NCI-H2227 treated with DMSO at 0.1 percent for 48 hours (cell line): ENCODE data around the gene SNRPD1.
A peak's percentile ranks its signal among the peaks of the same experiment; 100 is the strongest.
"Not testable (repeated sequence)": the region's sequence is repeated elsewhere in the genome, so short reads cannot be mapped to it uniquely, and the experiment has no call there.

Experiments
- DNase-seq: peaks from one replicate; lab custom pipeline; 2025; lab: John Stamatoyannopoulos, UW

Gene SNRPD1

DNA sequence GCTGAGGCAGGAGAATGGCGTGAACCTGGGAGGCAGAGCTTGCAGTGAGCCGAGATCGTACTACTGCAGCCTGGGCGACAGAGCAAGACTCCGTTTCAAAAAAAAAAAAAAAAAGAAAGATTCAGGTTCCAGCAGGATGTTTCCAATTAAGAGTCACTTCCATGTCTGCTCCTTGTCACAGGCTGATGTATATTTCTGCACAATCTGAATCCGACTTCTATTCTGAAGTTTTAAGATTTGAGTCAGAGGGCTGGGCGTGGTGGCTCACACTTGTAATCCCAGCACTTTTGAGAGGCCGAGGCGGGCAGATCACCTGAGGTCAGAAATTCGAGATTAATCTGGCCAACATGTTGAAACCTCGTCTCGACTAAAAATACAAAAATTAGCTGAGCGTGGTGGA is 24.7 kb downstream of the SNRPD1 start:
- no peak for DNase-seq

DNA sequence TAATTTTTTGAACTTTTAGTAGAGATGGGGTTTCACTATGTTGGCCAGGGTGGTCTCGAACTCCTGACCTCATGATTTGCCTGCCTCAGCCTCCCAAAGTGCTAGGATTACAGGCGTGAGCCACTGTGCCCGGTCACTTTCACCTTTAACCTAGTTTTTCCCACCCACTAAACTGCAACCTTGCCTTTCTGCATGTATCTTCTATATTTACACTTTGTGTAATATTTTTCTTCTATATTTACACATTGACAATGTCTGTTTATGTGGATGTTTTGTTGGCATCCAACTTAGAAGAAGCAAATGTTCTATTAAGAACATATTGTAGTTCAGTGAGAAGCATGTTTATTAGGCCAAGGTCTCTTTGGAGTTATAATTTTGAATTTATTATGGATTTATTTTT is 26.7 kb downstream of the SNRPD1 start:
- no peak for DNase-seq

DNA sequence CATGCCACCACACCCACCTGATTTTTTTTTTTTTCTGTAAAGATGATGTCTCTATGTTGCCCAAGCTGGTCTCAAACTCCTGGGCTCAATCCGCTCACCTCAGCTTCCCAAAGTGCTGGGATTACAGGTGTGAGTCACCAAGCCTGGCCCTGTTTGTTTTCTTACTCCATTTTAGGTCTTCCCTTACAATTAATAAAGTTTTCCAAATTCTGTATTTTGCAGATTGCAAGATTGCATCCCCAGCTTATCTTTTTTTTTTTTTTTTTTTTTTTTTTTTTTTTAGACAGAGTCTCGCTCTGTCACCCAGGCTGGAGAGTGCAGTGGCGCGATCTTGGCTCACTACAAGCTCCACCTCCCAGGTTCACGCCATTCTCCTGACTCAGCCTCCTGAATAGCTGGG is 28.3 kb downstream of the SNRPD1 start:
- DNase-seq, result not testable (repeated sequence)

DNA sequence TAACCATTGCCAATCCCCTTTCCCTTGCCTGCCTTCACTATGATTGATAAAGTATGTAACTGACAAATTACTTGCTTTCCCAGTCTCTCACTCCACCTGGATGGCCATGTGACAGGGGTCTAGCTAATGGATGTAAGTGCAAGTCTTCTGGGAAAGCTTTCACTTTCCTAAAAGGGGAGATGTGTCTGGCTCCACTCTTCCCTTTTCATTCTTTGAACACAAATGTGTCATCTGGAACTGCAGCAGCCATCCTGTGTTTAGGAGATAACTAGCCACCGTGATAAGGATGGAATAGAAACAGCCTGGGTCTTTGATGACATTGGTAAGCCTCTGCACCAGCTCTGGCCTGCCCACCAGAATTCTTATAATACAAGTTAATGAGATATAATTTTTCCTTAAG is 38.2 kb downstream of the SNRPD1 start:
- DNase-seq, result no peak

GRCh38 chr18:21652073-21652472 is 40.0 kb downstream of the SNRPD1 start:
- DNase-seq, result no peak

DNA sequence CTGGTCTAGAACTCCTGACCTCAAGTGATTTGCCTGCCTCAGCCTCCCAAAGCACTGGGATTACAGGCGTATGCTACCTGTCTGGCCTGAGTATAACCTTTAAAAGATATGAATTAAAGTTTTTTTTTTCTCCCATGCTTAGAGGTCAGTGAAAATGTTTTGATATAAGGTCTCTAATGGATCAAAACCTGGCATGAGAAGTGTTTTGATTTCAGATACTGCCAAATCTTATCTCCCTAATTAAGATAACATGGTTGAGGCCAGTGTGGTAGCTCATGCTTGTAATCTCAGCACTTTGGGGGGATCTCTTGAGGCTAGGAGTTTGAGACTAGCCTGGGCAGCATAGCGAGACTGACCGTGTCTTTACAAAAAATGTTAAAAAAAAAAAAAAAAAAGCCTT is 41.2 kb downstream of the SNRPD1 start:
- no peak for DNase-seq

GRCh38 chr18:21656402-21656801 is 44.3 kb downstream of the SNRPD1 start:
- no peak for DNase-seq

- no peak for DNase-seq
Measured at GRCh38 chr18:21660078-21660477, 48.0 kb downstream of the SNRPD1 start.

GRCh38 chr18:21662581-21662980 is 50.5 kb downstream of the SNRPD1 start:
- no peak for DNase-seq

- DNase-seq, result peak; percentile 4
Measured at GRCh38 chr18:21663578-21663977, 51.5 kb downstream of the SNRPD1 start.

DNA sequence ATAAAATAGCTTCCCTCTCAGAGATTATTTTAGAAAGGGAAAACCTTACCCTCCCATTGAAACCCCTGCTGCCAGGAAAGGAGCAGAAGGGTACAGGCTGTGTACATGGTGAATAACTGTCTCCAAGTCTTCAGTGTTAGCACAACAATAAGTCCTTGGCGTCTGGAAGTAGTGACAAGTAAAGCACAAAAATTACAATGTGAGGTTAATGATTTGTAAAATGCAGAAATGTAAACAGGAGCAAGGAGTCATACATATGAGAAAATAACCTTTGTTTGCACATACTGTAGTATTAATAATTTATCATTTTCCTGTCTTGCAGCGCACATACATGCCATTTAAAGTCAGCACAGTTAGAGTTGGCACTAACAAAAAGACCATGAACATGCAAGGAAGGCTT is 52.0 kb downstream of the SNRPD1 start:
- DNase-seq, result no peak

DNA sequence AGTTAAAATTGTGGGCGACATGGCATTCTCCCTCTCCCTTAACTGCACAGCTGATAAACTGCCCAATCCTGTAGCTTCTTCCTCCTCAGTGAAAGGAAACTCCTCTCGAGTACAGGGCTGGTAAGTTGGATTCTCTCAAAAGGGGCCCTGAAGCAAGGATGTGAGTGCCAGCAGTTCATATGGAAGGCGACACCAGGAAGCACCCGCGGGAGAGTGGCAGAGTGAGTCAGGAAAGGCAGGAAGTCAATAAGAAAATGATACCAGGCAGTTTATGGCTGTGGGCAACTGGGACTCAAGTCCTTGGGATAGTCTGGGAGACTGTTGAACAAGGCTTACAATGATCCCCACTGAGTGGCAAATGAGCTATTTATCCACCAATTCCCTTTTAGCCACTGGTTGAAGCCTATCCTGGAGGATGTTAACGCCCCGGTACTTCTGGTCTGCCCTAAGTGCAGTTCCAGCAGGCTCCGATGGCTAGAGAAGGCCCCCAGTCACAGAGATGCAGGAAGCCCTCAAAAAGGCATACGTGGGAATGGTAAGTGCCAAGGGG is 57.7 kb downstream of the SNRPD1 start:
- no peak for DNase-seq

GRCh38 chr18:21672521-21673267 is 60.6 kb downstream of the SNRPD1 start:
- no peak for DNase-seq

DNA sequence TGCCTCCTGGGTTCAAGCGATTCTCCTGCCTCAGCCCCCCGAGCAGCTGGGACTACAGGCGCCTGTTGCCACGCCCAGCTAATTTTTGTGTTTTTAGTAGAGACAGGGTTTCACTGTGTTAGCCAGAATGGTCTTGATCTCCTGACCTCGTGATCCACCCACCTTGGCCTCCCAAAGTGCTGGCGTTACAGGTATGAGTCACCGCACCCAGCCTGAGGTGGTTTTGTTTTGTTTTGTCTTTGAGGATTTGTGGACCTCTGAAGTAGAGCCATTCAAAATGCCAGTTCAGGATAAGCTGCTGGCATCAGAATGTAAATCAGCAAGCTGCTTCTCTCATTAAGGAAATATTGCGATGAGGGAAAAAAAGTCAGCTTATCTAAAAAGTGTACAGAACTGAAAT is 63.2 kb downstream of the SNRPD1 start:
- DNase-seq, result not testable (repeated sequence)

DNA sequence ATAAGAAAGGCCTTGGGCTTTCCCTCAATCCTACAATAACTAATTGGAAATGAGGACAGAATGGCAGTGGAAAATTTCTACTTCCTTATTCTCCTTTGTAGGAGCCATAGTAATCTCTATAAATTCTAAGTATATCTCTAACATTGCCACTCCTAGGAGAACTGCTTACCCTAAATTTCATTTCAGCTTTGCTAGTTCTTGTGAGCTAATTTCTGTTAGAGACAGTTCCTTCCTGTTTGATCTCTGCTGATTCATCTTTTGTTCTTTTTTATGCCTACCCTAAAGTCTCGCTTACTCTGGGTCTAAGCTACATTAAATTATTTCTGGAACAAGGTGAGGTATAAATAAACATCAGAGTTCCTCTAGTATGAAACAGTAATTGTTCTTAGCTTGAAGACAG is 66.7 kb downstream of the SNRPD1 start:
- no peak for DNase-seq

- no peak for DNase-seq
Measured at GRCh38 chr18:21680161-21680560, 68.0 kb downstream of the SNRPD1 start.

DNA sequence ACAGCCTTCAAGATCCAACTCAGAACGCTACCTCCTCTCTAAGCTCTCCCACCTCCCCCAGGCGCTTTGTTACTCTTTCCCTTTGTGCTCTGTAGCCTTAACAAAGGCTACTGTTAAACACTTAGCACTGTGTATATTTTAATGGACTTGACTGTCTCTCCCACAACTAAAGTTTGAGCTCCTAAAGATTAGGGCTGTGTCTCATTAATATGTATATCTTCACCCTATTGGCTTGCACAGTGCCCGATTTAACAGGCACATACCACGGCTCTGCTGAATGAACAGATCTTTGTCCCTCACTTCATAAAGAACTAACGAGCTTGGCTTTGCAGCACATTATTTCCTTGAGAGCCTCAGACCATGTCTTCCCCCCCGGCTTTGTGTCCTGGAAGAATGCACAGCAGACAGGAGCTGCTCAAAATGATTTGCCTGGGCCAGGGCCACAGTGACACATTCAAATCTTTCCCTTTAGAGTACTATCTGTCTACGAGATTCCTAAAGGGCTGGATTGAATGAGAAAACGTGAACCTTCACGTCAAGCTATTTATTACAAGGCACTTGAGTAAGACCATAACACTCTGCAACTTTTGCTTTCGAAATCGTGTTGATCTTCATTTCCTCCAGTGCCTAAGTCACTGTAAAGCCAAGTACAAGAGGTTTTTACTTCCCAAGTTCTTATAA is 70.4 kb downstream of the SNRPD1 start:
- no peak for DNase-seq
